Measurements from ENCODE around the gene IL6R.

Gene IL6R

DNA sequence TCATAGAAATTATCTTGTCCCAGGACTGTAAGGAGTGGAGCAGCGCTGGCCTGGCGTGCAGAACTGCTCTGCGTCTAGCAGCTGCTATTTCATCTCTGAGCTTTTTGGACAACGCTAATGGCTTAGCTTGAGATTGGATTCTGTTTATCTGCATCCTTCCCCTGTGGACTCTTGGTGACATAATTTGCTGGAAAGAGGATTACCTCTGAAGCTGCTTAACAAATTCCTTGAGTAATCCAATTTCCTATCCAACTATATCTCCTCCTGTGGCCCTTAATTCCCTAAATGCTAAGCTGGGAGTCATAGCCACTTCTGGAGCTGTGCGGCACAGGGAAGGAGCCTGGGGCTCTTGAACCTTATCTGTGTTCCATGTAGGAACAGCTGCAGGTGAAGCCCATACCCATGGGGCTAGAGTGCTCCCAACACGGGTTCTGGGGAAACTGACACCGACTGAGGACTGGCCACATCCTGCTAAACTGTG lies 43.2 kb downstream of the IL6R start:
- DNase-seq (ENCODE audit: low read depth), result no peak
- TF ChIP-seq, protein P1, sequence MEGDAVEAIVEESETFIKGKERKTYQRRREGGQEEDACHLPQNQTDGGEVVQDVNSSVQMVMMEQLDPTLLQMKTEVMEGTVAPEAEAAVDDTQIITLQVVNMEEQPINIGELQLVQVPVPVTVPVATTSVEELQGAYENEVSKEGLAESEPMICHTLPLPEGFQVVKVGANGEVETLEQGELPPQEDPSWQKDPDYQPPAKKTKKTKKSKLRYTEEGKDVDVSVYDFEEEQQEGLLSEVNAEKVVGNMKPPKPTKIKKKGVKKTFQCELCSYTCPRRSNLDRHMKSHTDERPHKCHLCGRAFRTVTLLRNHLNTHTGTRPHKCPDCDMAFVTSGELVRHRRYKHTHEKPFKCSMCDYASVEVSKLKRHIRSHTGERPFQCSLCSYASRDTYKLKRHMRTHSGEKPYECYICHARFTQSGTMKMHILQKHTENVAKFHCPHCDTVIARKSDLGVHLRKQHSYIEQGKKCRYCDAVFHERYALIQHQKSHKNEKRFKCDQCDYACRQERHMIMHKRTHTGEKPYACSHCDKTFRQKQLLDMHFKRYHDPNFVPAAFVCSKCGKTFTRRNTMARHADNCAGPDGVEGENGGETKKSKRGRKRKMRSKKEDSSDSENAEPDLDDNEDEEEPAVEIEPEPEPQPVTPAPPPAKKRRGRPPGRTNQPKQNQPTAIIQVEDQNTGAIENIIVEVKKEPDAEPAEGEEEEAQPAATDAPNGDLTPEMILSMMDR (IDR thresholded peaks at IDR 0.05; ENCODE audit: control insufficient read depth, insufficient read depth, low read depth, low read length, missing control alignments), result no peak
- no peak overlapping the region for H3K4me3 ChIP-seq (ENCODE audit: control insufficient read depth, low read depth, low read length)

GRCh38 chr1:154453161-154453560 lies 48.0 kb downstream of the IL6R start:
- H3K4me3 ChIP-seq (ENCODE audit: control insufficient read depth, low read depth, low read length), result no peak overlapping the region
- TF ChIP-seq, protein P1 (IDR thresholded peaks at IDR 0.05; ENCODE audit: control insufficient read depth, insufficient read depth, low read depth, low read length, missing control alignments), result no peak
- no peak for DNase-seq (ENCODE audit: low read depth)

DNA sequence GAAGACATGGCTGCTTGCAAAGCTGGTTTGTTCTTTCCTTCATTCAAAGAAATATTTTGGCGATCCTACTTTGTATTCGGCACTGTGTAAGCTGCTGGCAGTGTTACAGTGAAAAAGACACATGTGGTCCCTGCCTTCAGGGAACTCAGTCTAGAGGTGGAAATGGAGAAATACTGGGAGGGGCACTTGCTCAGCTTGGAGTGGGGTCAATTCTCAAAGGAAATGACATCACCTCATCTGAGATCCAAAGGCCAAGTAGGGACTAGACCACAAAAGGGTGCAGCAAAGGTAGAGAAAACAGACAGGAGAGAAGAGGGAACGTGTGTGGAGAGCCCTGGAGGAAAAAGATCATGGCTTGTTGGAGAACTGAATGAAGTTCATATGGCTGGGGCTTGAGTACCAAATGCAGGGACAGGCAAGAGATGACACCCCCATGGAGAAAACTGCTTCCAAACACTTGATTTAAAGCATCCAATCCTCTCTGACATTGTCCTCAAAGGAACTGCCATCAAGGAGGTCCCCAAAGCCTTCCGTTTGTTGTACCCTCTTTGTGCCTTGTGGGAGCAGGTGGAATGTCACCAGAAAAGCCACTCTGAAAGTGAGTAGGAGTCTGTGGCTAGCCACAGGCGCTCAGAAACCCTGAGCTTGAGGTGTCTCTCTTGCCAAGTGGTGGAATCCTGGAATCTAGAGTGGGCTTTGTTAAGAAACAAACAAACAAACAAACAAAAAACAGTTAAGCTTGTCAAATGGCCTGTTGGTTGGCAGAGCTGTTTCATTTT lies 48.6 kb downstream of the IL6R start:
- DNase-seq (ENCODE audit: low read depth), result no peak
- H3K4me3 ChIP-seq (ENCODE audit: control insufficient read depth, low read depth, low read length), result no peak overlapping the region
- TF ChIP-seq, protein P1 (IDR thresholded peaks at IDR 0.05; ENCODE audit: control insufficient read depth, insufficient read depth, low read depth, low read length, missing control alignments), result no peak

- TF ChIP-seq, protein P1 (IDR thresholded peaks at IDR 0.05; ENCODE audit: control insufficient read depth, insufficient read depth, low read depth, low read length, missing control alignments), result no peak
- no peak overlapping the region for H3K4me3 ChIP-seq (ENCODE audit: control insufficient read depth, low read depth, low read length)
- DNase-seq (ENCODE audit: low read depth), result no peak
Measured at GRCh38 chr1:154454386-154455120, 49.4 kb downstream of the IL6R start.

DNA sequence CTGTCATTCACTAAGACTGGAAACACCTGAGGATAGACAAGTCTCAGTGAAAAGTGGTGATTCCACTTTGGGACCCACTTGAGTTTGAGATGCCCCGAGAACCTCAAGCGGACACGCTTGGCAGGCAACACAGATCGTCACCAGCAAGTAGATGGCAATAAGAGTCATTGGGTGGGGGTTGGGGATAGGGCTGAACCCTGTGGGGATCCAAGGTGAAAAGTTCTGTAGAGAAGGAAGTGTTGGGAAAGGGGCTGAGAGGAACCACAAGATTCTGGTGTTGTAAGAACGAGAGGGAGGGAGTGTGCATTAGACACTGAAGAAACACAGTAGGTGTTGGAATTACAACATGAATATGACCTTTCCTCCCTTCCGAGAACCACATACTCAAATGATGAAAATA lies 51.5 kb downstream of the IL6R start:
- TF ChIP-seq, protein P1 (IDR thresholded peaks at IDR 0.05; ENCODE audit: control insufficient read depth, insufficient read depth, low read depth, low read length, missing control alignments), result no peak
- H3K4me3 ChIP-seq (ENCODE audit: control insufficient read depth, low read depth, low read length), result no peak overlapping the region
- no peak for DNase-seq (ENCODE audit: low read depth)

GRCh38 chr1:154459080-154459479 lies 53.9 kb downstream of the IL6R start:
- no peak for DNase-seq (ENCODE audit: low read depth)
- TF ChIP-seq, protein P1 (IDR thresholded peaks at IDR 0.05; ENCODE audit: control insufficient read depth, insufficient read depth, low read depth, low read length, missing control alignments), result no peak
- H3K4me3 ChIP-seq (ENCODE audit: control insufficient read depth, low read depth, low read length), result no peak overlapping the region
